A673 (cell line): ENCODE measurements around the gene LDLRAD3. TPM values are rescaled to one million over a fixed set of nuclear protein-coding genes. Genes with fewer than 3 reads are reported as not detected.

ENCODE experiments used
- BruUV-seq: library from RNA; stranded (reverse); fragments of 400-500 nt; replicated peaks from 2 replicates; lab custom pipeline; 2021; lab: Mats Ljungman, UMichigan
- CTCF ChIA-PET: fragments of 300-600 bp; sonication (Branson Sonifier 250); formaldehyde crosslinking; loops from one replicate; lab custom pipeline; 2022; ENCODE audit warnings: antibody characterized with exemption; lab: Charles Lee
- POLR2A ChIA-PET: fragments of 300-600 bp; sonication (Branson Sonifier 250); formaldehyde crosslinking; loops from one replicate; lab custom pipeline; 2022; ENCODE audit warnings: antibody characterized with exemption; ENCODE audit not compliant: low non-redundant PET; lab: Charles Lee
- DNase-seq: peaks from one replicate; pipeline ENCODE4 v3.0.0-alpha.2; 2015; ENCODE audit warnings: low spot score
- H3K27ac ChIP-seq: fragments of 200-600 bp; sonication (generic); 2 replicates; pipeline ENCODE4 v1.5.1; 2016; ENCODE audit warnings: mixed run types, low read depth, mild to moderate bottlenecking, mixed read lengths, antibody characterized with exemption, low read length; ENCODE audit not compliant: poor library complexity, severe bottlenecking
- H3K27me3 ChIP-seq: fragments of 200-600 bp; sonication (generic); replicated peaks from 2 replicates; pipeline ENCODE4 v1.6.1; 2017; ENCODE audit warnings: mixed run types, low read depth, mild to moderate bottlenecking, mixed read lengths, antibody characterized with exemption, low read length; ENCODE audit not compliant: insufficient read depth, poor library complexity
- H3K36me3 ChIP-seq: fragments of 200-600 bp; sonication (generic); 2 replicates; pipeline ENCODE4 v1.6.1; 2016; ENCODE audit warnings: mixed run types, mild to moderate bottlenecking, mixed read lengths, antibody characterized with exemption, low read length; ENCODE audit not compliant: insufficient read depth, poor library complexity, severe bottlenecking
- H3K4me1 ChIP-seq: fragments of 200-600 bp; sonication (generic); 2 replicates; pipeline ENCODE4 v1.6.1; 2017; ENCODE audit warnings: mixed run types, mild to moderate bottlenecking, mixed read lengths, antibody characterized with exemption, low read length; ENCODE audit not compliant: insufficient read depth, poor library complexity, severe bottlenecking
- H3K4me3 ChIP-seq: fragments of 200-600 bp; sonication (generic); 2 replicates; pipeline ENCODE4 v1.5.1; 2016; ENCODE audit warnings: low read depth, mixed run types, mild to moderate bottlenecking, mixed read lengths, low read length; ENCODE audit not compliant: poor library complexity, severe bottlenecking
- H3K9me3 ChIP-seq: fragments of 200-600 bp; sonication (generic); 2 replicates; pipeline ENCODE4 v1.6.1; 2016; ENCODE audit warnings: mixed run types, low read depth, mild to moderate bottlenecking, mixed read lengths, antibody characterized with exemption, low read length; ENCODE audit not compliant: poor library complexity, severe bottlenecking
- CTCF ChIP-seq: fragments of 300-800, 200-600 bp; sonication (generic); conservative IDR thresholded peaks from 2 replicates; pipeline ENCODE4 v1.5.1; 2017; ENCODE audit warnings: low read depth, mild to moderate bottlenecking, antibody characterized with exemption, low read length, moderate library complexity, mixed read lengths
- EZH2 ChIP-seq: fragments of 200-600 bp; sonication (generic); IDR thresholded peaks from 2 replicates; pipeline ENCODE4 v1.6.1; 2017; ENCODE audit warnings: borderline replicate concordance, low read depth, mild to moderate bottlenecking, mixed read lengths, antibody characterized with exemption, low read length; ENCODE audit not compliant: poor library complexity, severe bottlenecking
- intact Hi-C: fragments of 100-400 bp; cut with micrococcal nuclease; formaldehyde crosslinking; loops from one replicate; pipeline ENCODE4 v1.10.0; 2022; ENCODE audit not compliant: unreplicated experiment
- total RNA-seq: library from RNA; stranded (reverse); gene quantifications from 2 replicates; pipeline ENCODE4 v1.2.3, GENCODE V29; 2021

Gene LDLRAD3
- total RNA-seq, 1 experiment from 2014 or later: 13.1 TPM

- no peak for TF ChIP-seq CTCF
- TF ChIP-seq EZH2: no peak
- Histone ChIP-seq H3K9me3 (no peaks in the 10 kb centered on the region), H3K4me3 (no peak overlapping the region), H3K27me3 (peaks cover 5% of the 10 kb centered on the region), H3K27ac (no peak overlapping the region), H3K36me3 (no peaks in the 10 kb centered on the region), H3K4me1 (peaks cover 11% of the 10 kb centered on the region)
- POLR2A ChIA-PET: no interaction called here
- CTCF ChIA-PET: no interaction called here
- DNase-seq: no peak
- no TSS peak for BruUV-seq
- intact Hi-C loops: no loop called here
Observed at GRCh38 chr11:35932121-35932520, 11.7 kb upstream of the LDLRAD3 start.

GRCh38 chr11:35932681-35933319 is 11.1 kb upstream of the LDLRAD3 start:
- Histone ChIP-seq H3K4me1 (peaks cover 4% of the 10 kb centered on the region), H3K27me3 (peaks cover 10% of the 10 kb centered on the region), H3K36me3 (no peaks in the 10 kb centered on the region), H3K4me3 (no peak overlapping the region), H3K9me3 (no peaks in the 10 kb centered on the region), H3K27ac (no peak overlapping the region)
- no peak for DNase-seq
- ChIA-PET POLR2A (no interaction called here), CTCF (no interaction called here)
- no TSS peak for BruUV-seq
- intact Hi-C loops: no loop called here
- no peak for TF ChIP-seq EZH2
- no peak for TF ChIP-seq CTCF

GRCh38 chr11:35933320-35933871 is 10.5 kb upstream of the LDLRAD3 start:
- Histone ChIP-seq H3K27me3 (peaks cover 15% of the 10 kb centered on the region), H3K4me1 (no peaks in the 10 kb centered on the region), H3K4me3 (no peak overlapping the region), H3K9me3 (no peaks in the 10 kb centered on the region), H3K36me3 (no peaks in the 10 kb centered on the region), H3K27ac (no peak overlapping the region)
- intact Hi-C loops: no loop called here
- POLR2A ChIA-PET: no interaction called here
- DNase-seq: no peak
- CTCF ChIA-PET: no interaction called here
- TF ChIP-seq CTCF (no peak), EZH2 (no peak)
- BruUV-seq: no TSS peak
